Spleen (tissue), 11 donors: ENCODE measurements around the gene MSTN. TPM values are rescaled to one million over a fixed set of nuclear protein-coding genes. Genes with fewer than 3 reads are reported as not detected.

Experiments used
- DNase-seq: peaks from one replicate; pipeline ENCODE4 v3.0.0-alpha.2; 2020
- H3K27ac ChIP-seq, 8 donors: fragments of 200-600 bp; sonication (generic) in 7 of 8; 1 replicate in 4 of 8; 2 replicates in 4 of 8; pipeline versions ENCODE4 v1.5.0 to v1.8.0; 2016 to 2021; ENCODE audit warnings: inconsistent platforms in 4 of 8, mild to moderate bottlenecking in 4 of 8, moderate library complexity in 1 of 8
- H3K27me3 ChIP-seq, 7 donors: fragments of 200-600 bp; sonication (generic) in 6 of 7; replicated peaks in 1 of 7; 1 replicate in 4 of 7; 2 replicates in 3 of 7; pipeline versions ENCODE4 v1.5.0 to v1.8.0; 2016 to 2021; ENCODE audit warnings: inconsistent platforms in 3 of 7, mild to moderate bottlenecking in 1 of 7
- H3K36me3 ChIP-seq, 6 donors: fragments of 200-600 bp; sonication (generic) in 5 of 6; 1 replicate in 4 of 6; 2 replicates in 2 of 6; pipeline versions ENCODE4 v1.5.0 to v1.8.0; 2016 to 2021; ENCODE audit warnings: inconsistent platforms in 2 of 6
- H3K4me1 ChIP-seq, 6 donors: fragments of 200-600 bp; sonication (generic) in 5 of 6; 1 replicate in 3 of 6; 2 replicates in 3 of 6; pipeline versions ENCODE4 v1.5.0 to v1.8.0; 2016 to 2021; ENCODE audit warnings: inconsistent platforms in 3 of 6
- H3K4me3 ChIP-seq, 8 donors: fragments of 200-600 bp; sonication (generic) in 7 of 8; 1 replicate in 4 of 8; 2 replicates in 4 of 8; pipeline versions ENCODE4 v1.5.0 to v1.8.0; 2016 to 2021; ENCODE audit warnings: inconsistent platforms in 4 of 8, mild to moderate bottlenecking in 4 of 8, moderate library complexity in 2 of 8
- H3K9me3 ChIP-seq, 8 donors: fragments of 200-600 bp; sonication (generic) in 7 of 8; 1 replicate in 4 of 8; 2 replicates in 4 of 8; pipeline versions ENCODE4 v1.5.0 to v1.8.0; 2016 to 2021; ENCODE audit warnings: inconsistent platforms in 4 of 8
- POLR2A ChIP-seq, 3 donors: fragments of 450-650 bp; IDR thresholded peaks; one replicate each; pipeline ENCODE4 v1.5.1; 2017; ENCODE audit warnings: antibody characterized with exemption in 3 of 3, mild to moderate bottlenecking in 1 of 3
- POLR2AphosphoS5 ChIP-seq, 3 donors: sonication (generic); formaldehyde crosslinking; IDR thresholded peaks; one replicate each; pipeline ENCODE4 v1.5.1; 2017; ENCODE audit warnings: antibody characterized with exemption in 3 of 3
- WGBS, 5 donors: extraction: QIAGEN DNeasy Blood & Tissue Kit in 3 of 5; methylation state at CpG; one replicate each; pipeline versions ENCODE4 v1.1.5 to v1.1.7; 2013 to 2018; 5-methylcytosine and 5-hydroxymethylcytosine counted together
- intact Hi-C: fragments of 100-400 bp; cut with DNase I; formaldehyde crosslinking; loops from one replicate; pipeline ENCODE4 v1.15.0; 2023; ENCODE audit warnings: low total_unique reads
- polyA plus RNA-seq, 3 donors: library from polyadenylated mRNA; stranded (reverse); fragments of 200-250 nt; gene quantifications; one replicate each; pipeline ENCODE4 v1.2.1, GENCODE V29; 2013
- total RNA-seq, 7 donors: library from RNA; depleted of rRNA in 3 of 7; stranded (reverse); fragments of >200 nt in 3 of 7; fragmentation: NEBNext Ultra II Directional in 4 of 7; extraction: Animal tissue kit (Norgen Biotek cat#: 25700) in 4 of 7; gene quantifications; one replicate each; pipeline versions ENCODE4 v1.1.0 to v1.2.1, GENCODE V29; 2016 to 2021
- TF ChIP-seq, protein P1 (sequence below), 11 experiments: fragments of 200-600 bp in 7 of 11; fragments of 450-650 bp in 4 of 11; sonication (generic) in 4 of 11; IDR thresholded peaks in 8 of 11; conservative IDR thresholded peaks in 3 of 11; 1 replicate in 7 of 11; 2 replicates in 4 of 11; pipeline versions ENCODE4 v1.4.0 to v1.8.0; 2016 to 2021; ENCODE audit warnings: antibody characterized with exemption in 11 of 11, inconsistent platforms in 4 of 11, mild to moderate bottlenecking in 1 of 11
- donor health status: healthy with polysubstance abuse.
- donor health status: DM: no; HTN: no; CAD: no; lungs with moderate emphysema.
- donor health status: DM: no; HTN: no; CAD: no.
- donor health status: Bipolar disorder and iron deficiency.
- donor health status: healthy.
- donor health status: DM: no; HTN: no; CAD: no.
- donor health status: DM: yes; HTN: yes; CAD: no.

MSTN gene
- total and polyA plus RNA-seq, 10 donors = 0.14 to 0.37 (median 0.26) TPM; not detected in 5

DNA sequence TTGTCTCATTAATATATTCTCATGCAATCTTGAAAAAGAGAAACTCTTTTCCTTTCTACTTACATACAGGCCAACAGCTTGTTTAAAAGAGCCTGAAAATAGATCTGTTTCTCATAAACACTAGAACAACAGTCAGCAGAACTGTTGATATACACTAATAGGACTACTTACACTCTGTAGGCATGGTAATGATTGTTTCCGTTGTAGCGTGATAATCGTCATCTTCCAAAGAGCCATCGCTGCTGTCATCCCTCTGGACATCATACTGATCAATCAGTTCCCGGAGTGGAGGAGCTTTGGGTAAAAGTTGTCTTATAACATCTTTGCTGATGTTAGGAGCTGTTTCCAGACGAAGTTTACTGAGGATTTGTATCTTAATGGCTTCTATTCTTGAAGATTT is 476 bp downstream of the MSTN start:
- intact Hi-C loops = no loop called here
- Histone ChIP-seq H3K4me1 (no peaks in the 10 kb centered on the region), H3K4me3 (no peak overlapping the region), H3K36me3 (no peaks in the 10 kb centered on the region), H3K27me3 (no peaks in the 10 kb centered on the region), H3K9me3 (no peaks in the 10 kb centered on the region), H3K27ac (no peak overlapping the region)
- no peak for TF ChIP-seq POLR2A (IDR thresholded peaks at IDR 0.05)
- TF ChIP-seq, protein P1, sequence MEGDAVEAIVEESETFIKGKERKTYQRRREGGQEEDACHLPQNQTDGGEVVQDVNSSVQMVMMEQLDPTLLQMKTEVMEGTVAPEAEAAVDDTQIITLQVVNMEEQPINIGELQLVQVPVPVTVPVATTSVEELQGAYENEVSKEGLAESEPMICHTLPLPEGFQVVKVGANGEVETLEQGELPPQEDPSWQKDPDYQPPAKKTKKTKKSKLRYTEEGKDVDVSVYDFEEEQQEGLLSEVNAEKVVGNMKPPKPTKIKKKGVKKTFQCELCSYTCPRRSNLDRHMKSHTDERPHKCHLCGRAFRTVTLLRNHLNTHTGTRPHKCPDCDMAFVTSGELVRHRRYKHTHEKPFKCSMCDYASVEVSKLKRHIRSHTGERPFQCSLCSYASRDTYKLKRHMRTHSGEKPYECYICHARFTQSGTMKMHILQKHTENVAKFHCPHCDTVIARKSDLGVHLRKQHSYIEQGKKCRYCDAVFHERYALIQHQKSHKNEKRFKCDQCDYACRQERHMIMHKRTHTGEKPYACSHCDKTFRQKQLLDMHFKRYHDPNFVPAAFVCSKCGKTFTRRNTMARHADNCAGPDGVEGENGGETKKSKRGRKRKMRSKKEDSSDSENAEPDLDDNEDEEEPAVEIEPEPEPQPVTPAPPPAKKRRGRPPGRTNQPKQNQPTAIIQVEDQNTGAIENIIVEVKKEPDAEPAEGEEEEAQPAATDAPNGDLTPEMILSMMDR (IDR thresholded peaks at IDR 0.05 in 8 of 11, conservative IDR thresholded peaks at IDR 0.05 in 3 of 11) = no peak
- TF ChIP-seq POLR2AphosphoS5 (IDR thresholded peaks at IDR 0.05) = no peak
- WGBS, 5 donors = 81 to 94% (median 87%) methylated on average over 6 of the region's 6 CpGs
- DNase-seq = no peak

GRCh38 chr2:190060626-190061025 is 1.9 kb downstream of the MSTN start:
- intact Hi-C loops = no loop called here
- TF ChIP-seq, protein P1 (IDR thresholded peaks at IDR 0.05 in 8 of 11, conservative IDR thresholded peaks at IDR 0.05 in 3 of 11) = no peak
- TF ChIP-seq POLR2A (IDR thresholded peaks at IDR 0.05) = no peak
- no peak for TF ChIP-seq POLR2AphosphoS5 (IDR thresholded peaks at IDR 0.05)
- WGBS, 5 donors = 87 to 90% (median 89%) methylated on average over 2 of the region's 2 CpGs

GRCh38 chr2:190060019-190060418 is 2.5 kb downstream of the MSTN start:
- intact Hi-C loops = no loop called here
- no peaks in the 10 kb centered on the region for H3K4me1 ChIP-seq
- H3K4me3 ChIP-seq = no peak overlapping the region
- H3K27ac ChIP-seq = no peak overlapping the region
- no peaks in the 10 kb centered on the region for H3K36me3 ChIP-seq
- no peak for DNase-seq
- WGBS, 5 donors = 90 to 97% (median 95%) methylated on average over 4 of the region's 4 CpGs
- TF ChIP-seq, protein P1 (IDR thresholded peaks at IDR 0.05 in 8 of 11, conservative IDR thresholded peaks at IDR 0.05 in 3 of 11) = no peak
- TF ChIP-seq POLR2AphosphoS5 (IDR thresholded peaks at IDR 0.05) (no peak), POLR2A (IDR thresholded peaks at IDR 0.05) (no peak)
- H3K9me3 ChIP-seq = no peaks in the 10 kb centered on the region
- H3K27me3 ChIP-seq = no peaks in the 10 kb centered on the region

More at GRCh38 chr2:190060626-190061025, 1.9 kb downstream of the MSTN start:
- no peaks in the 10 kb centered on the region for H3K4me1 ChIP-seq
- no peaks in the 10 kb centered on the region for H3K36me3 ChIP-seq
- no peak for DNase-seq
- no peaks in the 10 kb centered on the region for H3K9me3 ChIP-seq
- H3K4me3 ChIP-seq = no peak overlapping the region
- no peaks in the 10 kb centered on the region for H3K27me3 ChIP-seq
- no peak overlapping the region for H3K27ac ChIP-seq

DNA sequence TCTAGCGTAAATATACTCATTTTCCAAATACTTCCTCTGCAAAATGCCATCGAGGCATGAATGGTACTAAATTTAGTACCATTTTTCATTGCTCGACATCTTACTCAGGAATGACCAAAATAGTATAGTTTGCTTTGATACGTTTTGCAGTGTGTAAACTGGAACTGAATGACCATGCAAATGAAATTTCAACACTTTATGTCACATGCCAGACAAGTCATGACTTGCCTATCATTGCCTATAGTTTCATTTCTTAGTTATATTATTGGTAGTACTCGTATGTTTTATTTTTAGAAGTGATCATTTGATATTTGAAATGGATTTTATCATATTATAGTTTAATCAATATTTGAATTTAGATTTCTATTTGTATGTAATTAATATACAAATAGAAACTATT is 9.1 kb downstream of the MSTN start:
- TF ChIP-seq, protein P1 (IDR thresholded peaks at IDR 0.05 in 8 of 11, conservative IDR thresholded peaks at IDR 0.05 in 3 of 11) = no peak
- no peak for TF ChIP-seq POLR2AphosphoS5 (IDR thresholded peaks at IDR 0.05)
- TF ChIP-seq POLR2A (IDR thresholded peaks at IDR 0.05) = no peak
- 74 to 90% (median 79%) methylated on average over 5 of the region's 5 CpGs for WGBS, 5 donors
- no peaks in the 10 kb centered on the region for H3K9me3 ChIP-seq
- H3K27ac ChIP-seq = no peak overlapping the region
- H3K36me3 ChIP-seq = no peaks in the 10 kb centered on the region
- no peak for DNase-seq
- H3K4me1 ChIP-seq = no peaks in the 10 kb centered on the region
- H3K27me3 ChIP-seq = no peaks in the 10 kb centered on the region
- intact Hi-C loops = no loop called here
- H3K4me3 ChIP-seq = no peak overlapping the region
